GM12864 (cell line): Measurements from ENCODE around the gene CLIC4.

Experiments
- DNase-seq: peaks from one replicate; pipeline ENCODE4 v3.0.0-alpha.2; 2011; ENCODE audit warnings: low read depth
- H3K4me3 ChIP-seq: 2 replicates; pipeline ENCODE4 v1.5.1; 2011; ENCODE audit warnings: mild to moderate bottlenecking, low read depth, low read length, control low read depth
- TF ChIP-seq, protein P1 (sequence below): IDR thresholded peaks from 2 replicates; pipeline ENCODE4 v1.5.1; 2011; ENCODE audit warnings: low read depth, mild to moderate bottlenecking, moderate library complexity, low read length, control low read depth, inconsistent platforms; ENCODE audit errors: missing control alignments

Gene CLIC4

DNA sequence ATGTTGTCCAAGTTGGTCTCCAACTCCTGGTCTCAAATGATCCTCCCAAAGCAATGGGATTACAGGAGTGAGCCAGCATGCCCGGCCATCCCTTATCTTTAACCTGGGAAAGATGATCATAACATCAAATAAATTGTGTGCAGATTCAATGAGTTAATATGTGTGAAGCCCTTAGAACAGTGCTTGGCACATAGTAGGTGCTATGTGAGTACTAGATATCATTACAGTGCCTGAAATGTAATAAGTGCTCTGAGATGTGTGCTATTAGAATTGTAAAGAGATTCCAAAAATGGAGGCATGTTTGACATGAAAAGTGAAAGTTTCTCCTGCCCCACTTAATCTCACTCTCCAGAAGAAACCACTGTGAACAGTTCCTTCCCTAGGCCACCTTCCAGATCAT is 113.0 kb downstream of the CLIC4 start:
- no peak overlapping the region for H3K4me3 ChIP-seq
- TF ChIP-seq, protein P1, sequence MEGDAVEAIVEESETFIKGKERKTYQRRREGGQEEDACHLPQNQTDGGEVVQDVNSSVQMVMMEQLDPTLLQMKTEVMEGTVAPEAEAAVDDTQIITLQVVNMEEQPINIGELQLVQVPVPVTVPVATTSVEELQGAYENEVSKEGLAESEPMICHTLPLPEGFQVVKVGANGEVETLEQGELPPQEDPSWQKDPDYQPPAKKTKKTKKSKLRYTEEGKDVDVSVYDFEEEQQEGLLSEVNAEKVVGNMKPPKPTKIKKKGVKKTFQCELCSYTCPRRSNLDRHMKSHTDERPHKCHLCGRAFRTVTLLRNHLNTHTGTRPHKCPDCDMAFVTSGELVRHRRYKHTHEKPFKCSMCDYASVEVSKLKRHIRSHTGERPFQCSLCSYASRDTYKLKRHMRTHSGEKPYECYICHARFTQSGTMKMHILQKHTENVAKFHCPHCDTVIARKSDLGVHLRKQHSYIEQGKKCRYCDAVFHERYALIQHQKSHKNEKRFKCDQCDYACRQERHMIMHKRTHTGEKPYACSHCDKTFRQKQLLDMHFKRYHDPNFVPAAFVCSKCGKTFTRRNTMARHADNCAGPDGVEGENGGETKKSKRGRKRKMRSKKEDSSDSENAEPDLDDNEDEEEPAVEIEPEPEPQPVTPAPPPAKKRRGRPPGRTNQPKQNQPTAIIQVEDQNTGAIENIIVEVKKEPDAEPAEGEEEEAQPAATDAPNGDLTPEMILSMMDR, result no peak
- DNase-seq, result no peak

DNA sequence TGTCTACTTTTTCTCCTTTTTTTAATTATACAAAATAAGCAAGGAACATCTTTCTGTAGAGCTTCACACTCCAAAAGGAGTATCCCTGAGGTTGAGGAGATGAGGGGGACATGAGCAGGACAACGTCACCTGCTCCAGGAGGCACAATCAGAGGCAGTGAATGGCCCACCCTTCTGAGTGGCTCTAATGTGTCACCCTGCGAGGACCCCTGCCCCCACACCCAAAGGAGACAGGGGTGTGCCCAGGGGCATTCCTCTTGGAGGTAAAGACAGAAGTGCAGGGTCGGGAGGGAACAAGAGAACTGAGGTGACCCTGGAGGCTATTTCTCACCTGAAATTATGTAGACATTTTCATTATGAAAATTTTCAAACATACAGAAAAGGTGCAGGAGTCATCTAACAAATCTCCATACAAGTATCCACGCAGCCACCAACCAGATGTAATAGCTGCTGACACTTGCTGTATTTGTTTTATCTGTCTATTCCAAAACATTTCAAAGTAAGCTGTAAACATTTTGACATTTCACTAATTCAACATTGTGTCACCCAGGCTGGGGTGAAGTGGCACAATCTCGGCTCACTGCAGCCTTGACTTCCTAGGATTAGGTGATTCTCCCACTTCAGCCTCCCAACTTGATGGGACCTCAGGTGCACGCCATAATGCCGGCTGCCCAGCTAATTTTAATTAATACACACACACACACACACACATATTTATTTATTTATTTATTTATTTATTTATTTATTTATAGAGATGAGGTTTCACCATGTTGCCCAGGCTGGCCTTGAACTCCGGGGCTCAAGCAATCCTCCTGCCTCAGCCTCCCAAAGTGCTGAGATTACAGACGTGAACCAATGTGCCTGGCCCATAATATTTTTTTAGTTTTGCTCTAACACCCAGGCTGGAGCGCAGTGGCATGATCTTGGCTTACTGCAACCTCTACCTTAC is 114.1 kb downstream of the CLIC4 start:
- no peak for DNase-seq
- H3K4me3 ChIP-seq, result no peak overlapping the region
- TF ChIP-seq, protein P1, result no peak

DNA sequence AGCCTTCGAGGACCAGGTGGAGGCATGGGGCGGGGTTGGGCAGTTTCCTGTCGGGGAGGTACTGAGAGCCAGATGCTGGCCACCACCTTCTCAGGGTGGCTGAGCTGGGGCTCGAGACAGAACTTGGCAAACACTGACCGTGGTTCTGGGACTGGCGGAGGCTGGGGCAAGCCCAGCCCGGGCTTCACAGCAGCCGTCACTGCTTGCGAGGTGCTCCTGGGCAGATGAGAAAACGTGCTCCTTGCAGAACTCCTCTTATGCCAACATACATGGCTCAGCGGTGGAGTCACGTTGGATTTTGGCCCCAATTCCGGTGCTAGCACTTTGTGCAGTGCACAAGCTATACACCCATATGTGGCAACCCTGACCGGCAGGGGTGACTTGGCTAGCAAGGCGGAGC is 115.6 kb downstream of the CLIC4 start:
- H3K4me3 ChIP-seq, result no peak overlapping the region
- TF ChIP-seq, protein P1, result no peak
- no peak for DNase-seq

DNA sequence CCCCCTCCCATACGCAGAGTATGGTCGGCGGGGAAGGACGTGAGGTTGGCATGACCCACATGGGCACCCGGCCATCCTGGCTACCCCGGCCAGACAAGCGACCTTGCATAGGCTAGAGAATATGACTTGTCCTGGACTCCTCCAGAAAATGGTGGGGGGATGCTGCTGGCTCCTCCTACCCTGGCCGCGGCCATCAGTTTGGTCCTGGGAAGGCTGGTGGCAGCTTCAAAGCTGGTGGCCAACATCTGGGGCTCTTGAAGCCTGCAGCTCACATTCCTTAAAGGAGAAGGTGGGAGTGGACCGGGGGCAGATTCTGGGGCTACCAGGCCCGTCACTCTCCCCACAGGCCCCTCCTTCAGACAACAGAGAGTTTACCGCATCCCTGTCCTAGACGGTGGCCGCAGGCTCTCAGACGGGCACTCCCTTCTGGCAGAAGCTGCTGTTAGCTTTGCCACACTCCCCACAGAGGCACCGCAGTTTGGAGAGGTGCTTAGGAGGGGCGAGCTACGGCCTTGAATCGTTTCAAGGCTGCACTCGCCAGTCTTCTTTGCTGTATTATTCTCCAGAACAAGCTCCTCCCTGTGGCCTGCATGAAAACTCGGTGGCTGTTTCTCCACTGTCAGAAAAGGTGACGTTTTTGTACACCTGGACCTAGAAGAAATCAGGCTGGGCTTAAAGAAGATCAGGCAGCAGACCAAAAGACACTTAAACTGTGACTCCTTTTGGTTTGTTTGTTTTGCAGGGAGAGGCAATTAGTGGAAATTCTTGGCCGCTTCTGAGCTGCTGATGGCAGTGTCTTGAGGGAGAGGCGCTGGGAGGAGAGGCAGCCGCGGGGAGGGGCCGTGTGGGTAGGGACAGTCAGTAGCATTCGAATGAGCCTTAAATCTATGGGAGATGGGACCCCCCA is 116.8 kb downstream of the CLIC4 start:
- H3K4me3 ChIP-seq, result no peak overlapping the region
- no peak for DNase-seq
- TF ChIP-seq, protein P1, result peak; percentile 2

DNA sequence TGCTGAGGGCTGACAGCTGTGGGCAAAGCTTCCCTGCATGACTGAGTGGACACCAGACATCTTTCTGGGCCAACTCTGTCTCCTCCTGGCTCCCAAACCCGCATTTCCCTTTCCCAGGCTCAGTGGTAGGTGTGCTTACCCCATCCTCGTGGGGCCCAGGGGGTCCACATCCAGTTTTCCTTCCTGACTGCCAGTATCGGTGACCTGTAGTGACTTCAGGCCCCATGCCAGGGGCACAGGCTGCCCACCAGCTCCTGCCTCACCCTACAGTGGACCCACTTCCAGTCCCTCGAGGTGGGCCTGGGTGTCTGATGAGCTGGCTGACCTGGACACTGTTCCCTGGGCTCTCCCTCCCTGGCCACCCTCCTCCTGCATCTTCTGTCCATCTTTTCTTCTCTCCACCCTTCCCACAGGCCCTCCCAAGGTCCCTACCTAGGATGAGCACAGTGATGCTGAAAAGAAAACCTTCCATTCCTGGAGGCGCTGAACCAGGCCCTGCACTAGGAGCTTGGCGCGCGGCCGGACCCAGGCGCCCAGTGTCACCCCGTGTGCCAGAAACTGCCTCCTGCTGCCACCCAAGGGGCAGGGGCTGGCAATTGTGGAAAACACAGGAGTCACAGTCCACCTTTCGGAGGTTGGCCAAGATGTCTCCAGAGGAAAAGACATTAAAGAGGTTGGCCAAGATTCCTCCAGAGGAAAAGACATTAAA is 117.7 kb downstream of the CLIC4 start:
- no peak overlapping the region for H3K4me3 ChIP-seq
- TF ChIP-seq, protein P1, result no peak
- DNase-seq, result no peak

DNA sequence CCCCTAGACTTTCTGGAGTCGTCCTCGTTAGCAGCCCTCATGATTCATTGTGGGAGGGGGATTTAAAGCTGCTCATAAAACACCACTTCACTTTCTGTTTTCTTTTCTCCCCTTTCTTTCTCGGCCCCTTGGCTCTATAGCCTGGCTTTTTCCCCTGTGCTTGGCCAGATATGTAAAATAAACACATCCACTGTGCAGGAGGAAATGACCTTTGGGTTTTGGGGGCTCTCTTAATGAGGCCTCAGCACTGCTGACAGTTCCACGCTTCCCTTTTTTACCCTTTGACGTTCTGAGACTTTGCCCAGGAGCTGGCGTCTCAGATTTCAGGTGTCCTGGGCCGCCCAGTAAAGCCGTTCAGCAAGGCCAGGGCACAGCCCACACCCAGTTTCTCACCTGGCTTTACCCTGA is 119.1 kb downstream of the CLIC4 start:
- DNase-seq, result no peak
- TF ChIP-seq, protein P1, result no peak
- H3K4me3 ChIP-seq, result no peak overlapping the region
